DLD1 (cell line): Measurements from ENCODE around the gene CAPZA1.

Source experiments
- in situ Hi-C: cut with HindIII; loops from 2 replicates; pipeline ENCODE4 v1.10.0; 2017; ENCODE audit warnings: low sequenced_read_pairs

Gene CAPZA1

DNA sequence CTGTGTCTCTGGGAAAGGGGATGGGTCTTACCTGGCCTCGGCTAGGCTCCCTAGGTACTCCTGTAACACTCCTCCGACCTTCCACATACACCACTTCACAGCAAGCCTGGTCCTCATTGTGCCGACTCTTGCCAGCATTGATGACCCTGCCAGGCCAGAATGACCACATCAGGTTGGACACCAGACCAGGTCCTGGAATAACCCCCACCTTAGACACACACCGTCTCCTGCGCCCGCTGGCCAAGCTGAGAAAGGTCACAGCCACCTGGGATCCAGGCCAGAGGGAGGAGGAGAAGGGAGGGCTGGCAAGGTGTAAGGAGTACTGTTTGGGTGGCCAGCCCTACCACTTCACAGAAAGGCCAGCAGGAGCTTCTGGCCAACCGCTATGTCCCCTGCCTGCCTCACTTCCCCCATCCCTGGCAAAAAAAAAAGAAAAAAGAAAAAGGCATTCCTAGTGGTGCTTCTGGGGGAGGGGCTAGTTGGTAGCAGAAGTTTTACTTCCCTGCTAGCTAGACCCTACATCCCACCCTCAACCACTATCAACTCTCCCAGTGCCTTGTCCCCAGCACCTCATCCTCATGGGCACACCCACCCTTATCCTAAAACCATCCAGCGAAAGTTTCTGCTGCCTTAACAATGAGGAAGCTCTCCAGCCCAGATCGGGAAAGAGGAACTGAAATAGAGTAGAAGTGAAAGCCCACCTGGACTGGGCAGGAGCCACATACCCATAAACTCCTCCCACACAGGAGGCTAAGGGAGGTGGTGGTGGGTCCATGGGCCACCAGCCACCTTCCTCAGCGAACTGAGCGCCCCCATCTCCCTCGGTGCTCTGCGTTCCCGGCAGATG, 94.1 kb downstream of the CAPZA1 start:
- in situ Hi-C loops, result loop anchor here (10.0 kb wide), 1 partner anchor 161 kb away; no protein-coding TSS in a partner anchor

DNA sequence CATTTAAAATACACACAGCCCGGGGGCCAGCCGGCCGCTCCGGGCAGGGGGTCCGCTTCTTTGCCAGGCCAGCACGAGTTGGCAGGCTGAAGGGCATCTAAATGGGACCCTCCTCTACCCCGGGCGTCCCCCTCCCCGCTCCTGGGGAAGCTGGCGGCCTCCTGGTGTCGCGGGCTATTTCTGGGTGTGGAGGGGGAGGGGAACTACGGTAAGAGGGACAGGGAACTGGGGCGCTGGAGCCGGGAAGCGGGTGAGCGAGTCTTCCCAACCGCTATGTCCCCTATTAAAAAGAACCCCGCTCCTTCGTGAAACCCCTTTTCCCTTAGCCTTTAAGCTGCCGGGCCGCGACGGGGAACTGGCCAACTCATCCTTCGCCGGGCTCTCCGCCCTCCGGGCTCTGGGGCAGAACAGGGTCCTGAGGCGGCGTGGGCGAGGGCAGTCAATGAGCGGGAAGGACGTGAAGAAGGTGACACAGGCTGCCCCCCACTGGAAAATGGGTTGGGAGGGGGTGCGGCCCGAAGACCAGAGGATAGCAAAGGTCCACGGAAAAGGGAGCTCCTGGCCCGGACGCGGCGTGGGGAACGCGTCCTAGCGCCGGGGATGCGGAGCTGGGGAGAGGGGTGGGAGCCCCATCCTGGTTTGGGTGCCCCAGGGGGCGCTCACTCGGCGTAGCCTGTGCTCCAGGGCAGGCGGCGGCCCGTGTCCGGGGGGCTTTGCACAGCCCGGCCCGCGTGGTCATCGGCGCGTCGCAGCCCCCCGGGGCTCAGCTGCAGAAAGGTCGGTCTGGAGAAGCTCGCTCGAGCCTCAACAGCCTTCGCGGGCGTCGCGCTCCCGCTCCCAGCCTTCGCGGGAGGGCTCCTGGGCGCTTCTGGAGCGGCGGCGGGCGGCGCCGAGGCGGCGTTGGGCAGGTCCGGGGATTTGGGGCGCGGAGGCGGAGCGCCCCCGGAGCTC, 95.0 kb downstream of the CAPZA1 start:
- in situ Hi-C loops, result loop anchor here (5.0 to 10.0 kb wide), 3 partner anchors 83 to 332 kb away; no protein-coding TSS in a partner anchor

- in situ Hi-C loops, result loop anchor here (5.0 to 10.0 kb wide), 3 partner anchors 82 to 333 kb away; no protein-coding TSS in a partner anchor
Measured at GRCh38 chr1:112715264-112716053, 95.8 kb downstream of the CAPZA1 start, which contains the start of gene PPM1J. Gene PPM1J, minus strand, starts transcription at chr1:112715332. Its CDS starts 31 bp downstream, at chr1:112715301.

DNA sequence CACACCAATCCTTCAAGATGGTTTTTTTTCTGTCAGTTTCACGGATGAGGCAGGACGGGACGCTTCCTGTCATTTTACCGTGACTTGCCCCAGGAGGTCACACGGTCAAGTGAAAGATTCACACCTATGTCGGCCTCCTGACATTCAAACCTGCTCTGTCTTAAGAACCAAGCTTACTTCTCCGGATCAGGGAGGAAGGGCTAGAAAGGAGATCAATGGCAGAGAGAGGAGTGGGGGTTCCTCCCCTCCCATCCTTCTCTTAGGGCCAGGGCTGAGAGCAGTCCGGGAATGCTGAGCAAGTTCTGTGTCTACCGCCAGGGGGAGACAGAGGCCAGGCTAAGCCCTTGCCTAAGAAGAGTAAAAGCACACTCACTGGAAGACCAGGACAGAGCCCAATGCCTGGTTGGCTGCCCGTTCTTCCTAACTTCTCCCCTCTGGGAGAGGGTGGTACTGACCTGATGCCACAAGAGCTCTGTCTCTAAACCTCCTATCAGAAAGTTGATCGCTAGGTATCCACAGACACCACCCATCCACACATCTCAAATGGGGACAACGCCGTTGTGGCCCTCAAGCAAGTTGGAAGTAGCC, 96.6 kb downstream of the CAPZA1 start:
- in situ Hi-C loops, result loop anchor here (5.0 to 10.0 kb wide), 3 partner anchors 81 to 334 kb away; no protein-coding TSS in a partner anchor

- in situ Hi-C loops, result loop anchor here (5.0 to 10.0 kb wide), 3 partner anchors 80 to 335 kb away; no protein-coding TSS in a partner anchor
Measured at GRCh38 chr1:112717263-112717873, 97.7 kb downstream of the CAPZA1 start.

GRCh38 chr1:112718691-112719418, 99.2 kb downstream of the CAPZA1 start:
- in situ Hi-C loops, result loop anchor here (5.0 to 10.0 kb wide), 3 partner anchors 78 to 337 kb away; no protein-coding TSS in a partner anchor

- in situ Hi-C loops, result loop anchor here (5.0 to 10.0 kb wide), 3 partner anchors 78 to 337 kb away; no protein-coding TSS in a partner anchor
Measured at GRCh38 chr1:112719706-112720105, 100.1 kb downstream of the CAPZA1 start.

- in situ Hi-C loops, result no loop called here
Measured at GRCh38 chr1:112720800-112721199, 101.2 kb downstream of the CAPZA1 start.
